ENCODE data around the gene U2SURP.
"Not testable (repeated sequence)": the region's sequence is repeated elsewhere in the genome, so short reads cannot be mapped to it uniquely, and the experiment has no call there.

Gene U2SURP

DNA sequence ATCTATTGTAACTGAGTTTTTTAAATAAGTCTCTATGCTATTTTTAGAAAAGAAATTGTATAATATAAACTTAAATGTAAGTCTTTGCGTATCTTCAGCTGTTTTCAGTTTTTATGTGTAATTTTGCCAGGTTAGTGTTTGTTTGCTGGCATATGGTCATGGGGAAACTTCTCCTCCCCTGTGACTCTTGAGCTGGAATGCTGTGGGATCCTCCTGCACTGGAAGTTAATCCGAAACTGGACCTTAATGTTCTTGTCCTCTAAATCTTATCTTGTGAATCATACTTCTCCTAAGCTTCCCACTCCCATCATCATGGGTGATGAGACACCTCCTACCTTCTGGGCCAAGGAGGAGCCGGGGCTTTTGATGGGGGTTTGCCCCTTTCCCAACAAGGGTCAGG, 65.8 kb downstream of the U2SURP start:
- no peak for DNase-seq (ENCODE audit: low read depth)

DNA sequence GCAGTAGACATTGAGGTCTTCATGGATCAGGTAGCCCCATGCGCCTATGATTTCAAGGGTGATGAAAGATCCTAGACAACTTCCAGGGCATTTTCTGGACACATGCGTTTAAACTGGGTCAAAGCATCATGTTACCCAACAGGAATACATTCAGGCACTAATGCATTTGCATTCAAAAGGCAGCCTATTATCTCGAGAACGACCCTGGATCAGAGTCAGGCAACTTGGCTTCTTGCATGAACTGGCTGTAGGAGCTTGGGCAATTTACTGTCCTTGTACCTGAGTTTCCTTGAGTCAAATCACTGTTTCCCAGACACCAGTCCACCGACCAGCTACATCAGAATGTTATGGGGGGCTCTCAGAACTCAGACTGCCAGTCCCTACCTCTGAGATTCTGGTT, 66.7 kb downstream of the U2SURP start:
- TF ChIP-seq, protein P1, sequence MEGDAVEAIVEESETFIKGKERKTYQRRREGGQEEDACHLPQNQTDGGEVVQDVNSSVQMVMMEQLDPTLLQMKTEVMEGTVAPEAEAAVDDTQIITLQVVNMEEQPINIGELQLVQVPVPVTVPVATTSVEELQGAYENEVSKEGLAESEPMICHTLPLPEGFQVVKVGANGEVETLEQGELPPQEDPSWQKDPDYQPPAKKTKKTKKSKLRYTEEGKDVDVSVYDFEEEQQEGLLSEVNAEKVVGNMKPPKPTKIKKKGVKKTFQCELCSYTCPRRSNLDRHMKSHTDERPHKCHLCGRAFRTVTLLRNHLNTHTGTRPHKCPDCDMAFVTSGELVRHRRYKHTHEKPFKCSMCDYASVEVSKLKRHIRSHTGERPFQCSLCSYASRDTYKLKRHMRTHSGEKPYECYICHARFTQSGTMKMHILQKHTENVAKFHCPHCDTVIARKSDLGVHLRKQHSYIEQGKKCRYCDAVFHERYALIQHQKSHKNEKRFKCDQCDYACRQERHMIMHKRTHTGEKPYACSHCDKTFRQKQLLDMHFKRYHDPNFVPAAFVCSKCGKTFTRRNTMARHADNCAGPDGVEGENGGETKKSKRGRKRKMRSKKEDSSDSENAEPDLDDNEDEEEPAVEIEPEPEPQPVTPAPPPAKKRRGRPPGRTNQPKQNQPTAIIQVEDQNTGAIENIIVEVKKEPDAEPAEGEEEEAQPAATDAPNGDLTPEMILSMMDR (IDR thresholded peaks at IDR 0.05; ENCODE audit: insufficient read depth, low read depth, low read length, missing control alignments), result no peak
- DNase-seq (ENCODE audit: low read depth), result no peak

More for the DNA sequence above, 65.8 kb downstream of the U2SURP start:
- TF ChIP-seq, protein P1 (IDR thresholded peaks at IDR 0.05; ENCODE audit: insufficient read depth, low read depth, low read length, missing control alignments), result no peak
- H3K4me3 ChIP-seq (ENCODE audit: low read depth, low read length), result no peak overlapping the region

DNA sequence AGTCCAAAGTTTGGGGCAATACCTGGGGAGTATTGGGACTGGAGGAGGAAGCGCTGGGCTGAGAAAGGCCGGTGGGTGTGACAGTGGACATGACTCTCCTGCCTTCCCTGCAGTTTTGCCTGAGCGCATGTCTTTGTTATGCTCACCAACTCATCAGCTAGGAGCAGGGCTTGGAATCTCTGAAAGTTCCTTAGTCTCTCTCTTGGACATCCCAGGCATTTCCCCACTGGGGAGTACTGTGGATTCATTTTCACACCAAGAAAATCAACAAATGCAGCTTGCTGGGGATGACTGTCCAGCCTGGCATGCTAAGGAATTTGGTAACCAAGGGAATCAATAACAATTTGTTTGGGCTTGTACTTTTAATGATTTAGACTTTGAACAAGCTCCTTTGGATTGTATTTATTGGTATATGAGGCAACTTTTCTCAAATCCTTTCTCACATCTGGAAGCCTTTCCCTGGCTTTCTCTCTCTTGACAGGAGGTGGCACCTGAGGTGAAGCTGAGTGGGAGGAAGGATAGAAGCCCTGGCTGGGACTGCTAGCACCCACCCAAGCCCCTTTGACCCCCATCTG, 69.7 kb downstream of the U2SURP start:
- no peak for DNase-seq (ENCODE audit: low read depth)
- TF ChIP-seq, protein P1 (IDR thresholded peaks at IDR 0.05; ENCODE audit: insufficient read depth, low read depth, low read length, missing control alignments), result no peak
- no peak overlapping the region for H3K4me3 ChIP-seq (ENCODE audit: low read depth, low read length)

More for the DNA sequence above, 66.7 kb downstream of the U2SURP start:
- no peak overlapping the region for H3K4me3 ChIP-seq (ENCODE audit: low read depth, low read length)

DNA sequence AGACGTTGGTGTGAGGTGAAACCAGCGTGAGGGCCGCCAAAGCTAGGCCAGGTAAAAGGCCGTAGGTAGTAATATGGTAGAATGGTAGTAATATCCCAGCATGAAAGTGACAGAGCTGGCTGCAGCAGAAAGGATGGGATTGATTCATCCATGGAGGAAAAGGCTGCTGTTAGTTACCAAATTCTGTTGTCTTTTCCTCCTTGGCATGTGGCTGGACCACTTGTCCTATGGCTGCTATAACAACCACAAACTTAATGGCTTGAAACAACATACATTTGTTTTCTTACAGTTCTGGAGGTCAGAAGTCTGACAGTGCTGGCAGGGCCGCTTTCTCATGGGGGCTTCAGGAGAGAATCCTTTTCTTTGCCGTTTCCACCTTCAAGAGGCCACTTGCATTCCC, 70.4 kb downstream of the U2SURP start:
- no peak overlapping the region for H3K4me3 ChIP-seq (ENCODE audit: low read depth, low read length)
- no peak for DNase-seq (ENCODE audit: low read depth)
- TF ChIP-seq, protein P1 (IDR thresholded peaks at IDR 0.05; ENCODE audit: insufficient read depth, low read depth, low read length, missing control alignments), result no peak

DNA sequence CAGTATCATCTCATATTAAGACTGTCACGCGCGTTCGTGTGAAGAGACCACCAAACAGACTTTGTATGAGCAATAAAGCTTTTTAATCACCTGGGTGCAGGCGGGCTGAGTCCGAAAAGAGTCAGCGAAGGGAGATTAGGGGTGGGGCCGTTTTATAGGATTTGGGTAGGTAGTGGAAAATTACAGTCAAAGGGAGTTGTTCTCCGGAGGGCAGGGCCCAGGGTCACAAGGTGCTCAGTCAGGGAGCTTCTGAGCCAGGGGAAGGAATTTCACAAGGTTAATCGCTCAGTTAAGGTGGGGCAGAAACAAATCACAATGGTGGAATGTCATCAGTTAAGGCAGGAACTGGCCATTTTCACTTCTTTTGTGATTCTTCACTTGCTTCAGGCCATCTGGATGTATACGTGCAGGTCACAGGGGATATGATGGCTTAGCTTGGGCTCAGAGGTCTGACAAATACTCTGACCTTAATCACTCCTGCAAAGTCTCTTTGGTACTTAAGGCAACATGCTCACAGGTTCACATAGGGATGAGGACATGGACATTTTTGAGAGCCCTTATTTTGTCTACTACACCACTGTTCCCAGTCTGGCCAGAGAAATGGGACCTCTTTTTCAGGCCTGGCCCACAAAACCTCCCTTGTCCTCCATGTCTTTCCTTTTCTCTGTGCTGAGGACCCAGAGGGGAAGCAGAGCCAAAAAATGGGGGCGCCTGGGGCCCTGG, 71.1 kb downstream of the U2SURP start:
- DNase-seq (ENCODE audit: low read depth); H3K4me3 ChIP-seq (ENCODE audit: low read depth, low read length): not testable (repeated sequence)

DNA sequence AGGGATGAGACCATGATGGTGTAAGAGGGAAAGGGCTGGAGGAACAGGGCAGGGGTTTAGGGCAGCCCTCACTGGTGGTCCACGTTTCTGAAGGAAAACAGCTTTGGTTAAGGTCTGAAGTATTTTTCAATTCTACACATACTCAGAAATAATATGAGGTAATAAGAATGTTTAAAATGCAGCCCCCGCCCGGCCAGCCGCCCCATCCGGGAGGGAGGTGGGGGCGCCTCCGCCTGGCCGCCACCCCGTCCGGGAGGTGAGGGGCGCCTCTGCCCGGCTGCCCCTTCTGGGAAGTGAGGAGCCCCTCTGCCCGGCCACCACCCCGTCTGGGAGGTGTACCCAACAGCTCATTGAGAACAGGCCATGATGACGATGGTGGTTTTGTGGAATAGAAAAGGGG, 72.2 kb downstream of the U2SURP start:
- not testable (repeated sequence) for H3K4me3 ChIP-seq (ENCODE audit: low read depth, low read length); DNase-seq (ENCODE audit: low read depth)

DNA sequence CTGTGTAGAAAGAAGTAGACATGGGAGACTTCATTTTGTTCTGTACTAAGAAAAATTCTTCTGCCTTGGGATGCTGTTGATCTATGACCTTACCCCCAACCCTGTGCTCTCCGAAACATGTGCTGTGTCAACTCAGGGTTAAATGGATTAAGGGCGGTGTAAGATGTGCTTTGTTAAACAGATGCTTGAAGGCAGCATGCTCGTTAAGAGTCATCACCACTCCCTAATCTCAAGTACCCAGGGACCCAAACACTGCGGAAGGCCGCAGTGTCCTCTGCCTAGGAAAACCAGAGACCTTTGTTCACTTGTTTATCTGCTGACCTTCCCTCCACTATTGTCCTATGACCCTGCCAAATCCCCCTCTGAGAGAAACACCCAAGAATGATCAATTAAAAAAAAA, 72.6 kb downstream of the U2SURP start:
- DNase-seq (ENCODE audit: low read depth); H3K4me3 ChIP-seq (ENCODE audit: low read depth, low read length): not testable (repeated sequence)

DNA sequence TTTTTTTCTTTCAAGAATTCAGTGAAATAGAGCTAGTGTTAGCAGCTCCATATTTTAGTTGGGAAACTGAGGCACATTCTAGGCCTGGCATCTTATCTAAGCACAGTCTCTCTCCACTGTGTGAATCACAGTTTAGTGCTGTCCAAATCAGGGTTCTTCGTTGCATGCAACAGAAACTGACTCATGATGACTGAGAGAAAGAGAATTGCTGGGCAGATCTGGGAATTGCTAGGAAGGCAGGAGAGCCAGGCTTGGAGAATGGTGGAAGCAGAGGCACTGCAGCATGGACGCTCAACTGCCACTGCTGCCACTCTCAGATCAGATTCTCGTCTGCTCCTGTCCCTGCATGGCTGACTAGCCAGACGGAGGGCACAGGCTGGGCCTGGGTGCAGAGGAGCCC, 77.5 kb downstream of the U2SURP start:
- TF ChIP-seq, protein P1 (IDR thresholded peaks at IDR 0.05; ENCODE audit: insufficient read depth, low read depth, low read length, missing control alignments), result no peak
- no peak for DNase-seq (ENCODE audit: low read depth)

More for the DNA sequence above, 77.5 kb downstream of the U2SURP start:
- no peak overlapping the region for H3K4me3 ChIP-seq (ENCODE audit: low read depth, low read length)
